ENCODE data around the gene TOR1AIP2.
A peak's percentile ranks its signal among the peaks of the same experiment; 100 is the strongest.

The TOR1AIP2 gene

DNA sequence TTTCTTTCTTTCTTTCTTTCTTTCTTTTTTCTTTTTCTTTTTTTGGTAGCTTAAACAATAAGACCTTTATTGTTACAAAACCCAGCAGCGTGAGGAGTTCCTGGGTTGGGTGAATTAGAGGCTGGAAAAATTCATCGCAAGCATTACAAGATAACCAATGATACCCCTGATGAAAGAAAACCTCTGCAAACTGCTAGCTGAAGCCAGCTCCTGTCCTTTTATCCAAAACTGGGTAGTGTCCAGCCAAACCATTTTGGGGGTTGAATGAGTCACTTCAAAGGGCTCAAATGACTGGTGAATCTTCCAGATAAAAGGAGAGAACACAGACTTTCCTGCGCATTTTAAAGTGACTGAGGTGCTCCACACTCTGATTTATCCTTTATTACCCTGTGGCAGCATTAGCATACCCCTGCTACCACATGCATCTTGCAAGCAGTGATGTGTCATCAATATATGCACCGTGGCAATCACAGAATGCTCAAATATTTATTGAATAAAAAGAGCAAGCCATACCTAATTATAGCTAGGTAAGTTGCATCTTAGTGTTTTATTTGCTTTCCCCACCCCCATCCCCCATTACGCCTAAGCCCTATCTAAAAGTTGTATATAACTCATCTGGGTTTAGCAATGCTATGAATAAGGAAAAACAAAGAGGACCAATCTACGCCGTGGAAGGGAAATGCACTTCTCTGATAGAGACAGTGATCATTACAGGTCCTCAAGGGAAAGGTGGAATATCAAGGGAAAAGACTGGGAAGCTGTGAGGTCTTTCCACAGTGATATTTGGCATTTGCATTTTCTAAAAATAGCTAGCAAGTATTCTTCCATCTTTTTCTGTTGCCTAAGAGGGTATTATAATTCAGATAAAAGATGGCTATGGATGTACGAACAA lies 44.6 kb upstream of the TOR1AIP2 start:
- DNase-seq (ENCODE audit: low read depth), result no peak
- H3K4me3 ChIP-seq (ENCODE audit: low read depth, low read length), result no peak overlapping the region
- TF ChIP-seq, protein P1, sequence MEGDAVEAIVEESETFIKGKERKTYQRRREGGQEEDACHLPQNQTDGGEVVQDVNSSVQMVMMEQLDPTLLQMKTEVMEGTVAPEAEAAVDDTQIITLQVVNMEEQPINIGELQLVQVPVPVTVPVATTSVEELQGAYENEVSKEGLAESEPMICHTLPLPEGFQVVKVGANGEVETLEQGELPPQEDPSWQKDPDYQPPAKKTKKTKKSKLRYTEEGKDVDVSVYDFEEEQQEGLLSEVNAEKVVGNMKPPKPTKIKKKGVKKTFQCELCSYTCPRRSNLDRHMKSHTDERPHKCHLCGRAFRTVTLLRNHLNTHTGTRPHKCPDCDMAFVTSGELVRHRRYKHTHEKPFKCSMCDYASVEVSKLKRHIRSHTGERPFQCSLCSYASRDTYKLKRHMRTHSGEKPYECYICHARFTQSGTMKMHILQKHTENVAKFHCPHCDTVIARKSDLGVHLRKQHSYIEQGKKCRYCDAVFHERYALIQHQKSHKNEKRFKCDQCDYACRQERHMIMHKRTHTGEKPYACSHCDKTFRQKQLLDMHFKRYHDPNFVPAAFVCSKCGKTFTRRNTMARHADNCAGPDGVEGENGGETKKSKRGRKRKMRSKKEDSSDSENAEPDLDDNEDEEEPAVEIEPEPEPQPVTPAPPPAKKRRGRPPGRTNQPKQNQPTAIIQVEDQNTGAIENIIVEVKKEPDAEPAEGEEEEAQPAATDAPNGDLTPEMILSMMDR (conservative IDR thresholded peaks at IDR 0.05; ENCODE audit: low read depth, low read length), result no peak

DNA sequence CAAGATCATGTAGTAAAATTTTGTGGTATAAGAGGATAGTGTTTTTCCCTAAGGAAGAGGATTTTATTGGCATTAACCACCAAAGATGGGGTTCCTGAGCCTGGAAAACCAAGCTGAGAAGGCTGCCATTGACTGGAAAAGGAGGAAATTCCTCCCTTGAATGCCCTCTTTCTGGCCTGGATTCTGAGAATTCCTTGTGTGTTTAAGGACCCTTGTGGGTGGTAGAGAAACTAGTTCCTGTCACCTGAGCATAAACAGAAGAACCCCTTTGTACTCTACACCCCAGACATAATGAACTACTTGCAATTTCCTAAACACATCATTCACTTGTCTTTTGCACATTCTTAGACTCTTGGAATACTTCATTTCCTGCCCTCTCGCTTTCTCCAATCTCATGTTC lies 43.9 kb upstream of the TOR1AIP2 start:
- no peak for DNase-seq (ENCODE audit: low read depth)
- TF ChIP-seq, protein P1 (conservative IDR thresholded peaks at IDR 0.05; ENCODE audit: low read depth, low read length), result no peak
- no peak overlapping the region for H3K4me3 ChIP-seq (ENCODE audit: low read depth, low read length)

DNA sequence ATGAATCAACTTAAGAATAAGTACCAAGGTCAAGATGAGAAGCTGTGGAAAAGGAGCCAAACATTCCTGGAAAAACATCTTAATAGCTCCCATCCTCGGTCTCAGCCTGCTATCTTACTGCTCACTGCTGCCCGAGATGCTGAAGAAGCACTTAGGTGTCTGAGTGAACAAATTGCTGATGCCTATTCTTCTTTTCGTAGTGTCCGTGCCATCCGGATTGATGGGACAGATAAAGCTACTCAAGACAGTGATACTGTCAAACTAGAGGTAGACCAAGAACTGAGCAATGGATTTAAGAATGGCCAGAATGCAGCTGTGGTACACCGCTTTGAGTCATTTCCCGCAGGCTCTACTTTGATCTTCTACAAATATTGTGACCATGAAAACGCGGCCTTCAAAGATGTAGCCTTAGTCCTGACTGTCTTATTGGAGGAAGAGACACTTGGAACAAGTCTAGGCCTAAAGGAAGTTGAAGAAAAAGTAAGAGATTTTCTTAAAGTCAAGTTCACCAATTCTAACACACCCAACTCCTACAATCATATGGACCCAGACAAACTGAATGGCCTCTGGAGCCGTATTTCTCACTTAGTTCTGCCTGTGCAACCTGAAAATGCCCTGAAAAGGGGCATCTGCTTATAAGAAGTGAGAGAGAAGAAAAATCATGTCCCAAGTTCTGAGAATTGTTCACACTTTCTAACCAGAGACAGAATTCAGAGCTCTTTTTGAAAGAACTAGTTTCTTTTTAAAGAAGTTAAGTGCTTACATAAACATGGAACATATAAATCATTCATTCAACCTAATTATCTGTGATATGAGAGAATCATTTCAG lies 40.2 kb upstream of the TOR1AIP2 start:
- TF ChIP-seq, protein P1 (conservative IDR thresholded peaks at IDR 0.05; ENCODE audit: low read depth, low read length), result no peak
- no peak overlapping the region for H3K4me3 ChIP-seq (ENCODE audit: low read depth, low read length)
- DNase-seq (ENCODE audit: low read depth), result no peak

DNA sequence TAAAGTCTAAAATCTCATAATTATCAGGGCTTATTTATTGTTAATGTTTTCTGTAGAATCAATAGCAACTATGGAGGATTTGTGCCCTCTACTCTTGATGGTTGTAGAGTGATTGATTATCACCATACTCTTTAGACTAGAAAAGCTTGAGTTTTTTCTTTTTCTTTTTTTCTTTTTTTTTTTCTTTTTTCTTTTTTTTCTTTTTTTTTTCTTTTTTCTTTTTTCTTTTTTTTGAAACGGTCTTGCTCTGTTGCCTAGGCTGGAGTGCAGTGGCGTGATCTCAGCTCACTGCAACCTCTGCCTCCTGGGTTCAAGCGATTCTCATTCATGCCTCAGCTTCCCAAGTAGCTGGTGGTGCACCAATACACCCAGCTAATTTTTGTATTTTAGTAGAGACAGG lies 34.2 kb upstream of the TOR1AIP2 start:
- TF ChIP-seq, protein P1 (conservative IDR thresholded peaks at IDR 0.05; ENCODE audit: low read depth, low read length), result no peak
- no peak for DNase-seq (ENCODE audit: low read depth)
- H3K4me3 ChIP-seq (ENCODE audit: low read depth, low read length), result no peak overlapping the region

DNA sequence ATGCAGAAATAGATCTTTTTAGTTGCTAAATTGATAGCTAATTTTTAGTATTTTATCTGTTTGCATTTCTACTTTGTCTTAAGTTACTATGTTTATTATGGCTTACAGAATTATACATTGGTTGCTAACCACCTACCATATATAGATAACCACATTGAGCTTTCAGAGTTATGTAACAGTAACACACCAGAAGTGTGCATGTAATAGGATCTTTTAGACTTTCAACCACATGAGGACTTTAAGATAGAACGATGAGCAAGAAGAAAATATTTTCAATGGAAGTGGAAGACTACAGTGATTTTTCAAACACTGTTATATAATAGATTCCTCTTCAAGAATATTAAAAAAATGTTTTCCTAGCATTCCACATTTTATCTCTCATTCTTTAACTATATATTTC lies 33.3 kb upstream of the TOR1AIP2 start:
- DNase-seq (ENCODE audit: low read depth), result peak; percentile 5

DNA sequence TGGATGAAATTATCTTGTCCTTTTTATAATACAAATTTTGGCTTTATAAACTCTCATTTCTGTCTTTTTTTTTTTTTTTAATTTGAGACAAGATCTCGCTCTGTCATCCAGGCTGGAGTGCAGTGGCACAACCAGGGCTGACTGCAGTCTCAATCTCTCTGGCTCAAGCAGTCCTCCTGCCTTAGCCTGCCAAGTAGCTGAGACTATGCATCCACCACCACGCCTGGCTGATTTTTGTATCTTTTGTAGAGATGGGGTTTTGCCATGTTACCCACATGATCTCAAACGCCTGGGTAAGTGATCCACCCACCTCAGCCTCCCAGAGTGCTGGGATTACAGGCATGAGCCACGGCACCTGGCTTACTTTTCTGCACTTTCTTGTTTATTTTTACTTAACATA lies 12.0 kb upstream of the TOR1AIP2 start:
- no peak for DNase-seq (ENCODE audit: low read depth)
- TF ChIP-seq, protein P1 (conservative IDR thresholded peaks at IDR 0.05; ENCODE audit: low read depth, low read length), result no peak

More for the DNA sequence above, 33.3 kb upstream of the TOR1AIP2 start:
- H3K4me3 ChIP-seq (ENCODE audit: low read depth, low read length), result no peak overlapping the region
- TF ChIP-seq, protein P1 (conservative IDR thresholded peaks at IDR 0.05; ENCODE audit: low read depth, low read length), result no peak

More for the DNA sequence above, 12.0 kb upstream of the TOR1AIP2 start:
- no peak overlapping the region for H3K4me3 ChIP-seq (ENCODE audit: low read depth, low read length)

Data from choroid plexus epithelial cell (primary cell).